ENCODE data around the gene BTNL8. TPM values are rescaled to one million over a fixed set of nuclear protein-coding genes. Genes with fewer than 3 reads are reported as not detected.

Gene BTNL8, protein sequence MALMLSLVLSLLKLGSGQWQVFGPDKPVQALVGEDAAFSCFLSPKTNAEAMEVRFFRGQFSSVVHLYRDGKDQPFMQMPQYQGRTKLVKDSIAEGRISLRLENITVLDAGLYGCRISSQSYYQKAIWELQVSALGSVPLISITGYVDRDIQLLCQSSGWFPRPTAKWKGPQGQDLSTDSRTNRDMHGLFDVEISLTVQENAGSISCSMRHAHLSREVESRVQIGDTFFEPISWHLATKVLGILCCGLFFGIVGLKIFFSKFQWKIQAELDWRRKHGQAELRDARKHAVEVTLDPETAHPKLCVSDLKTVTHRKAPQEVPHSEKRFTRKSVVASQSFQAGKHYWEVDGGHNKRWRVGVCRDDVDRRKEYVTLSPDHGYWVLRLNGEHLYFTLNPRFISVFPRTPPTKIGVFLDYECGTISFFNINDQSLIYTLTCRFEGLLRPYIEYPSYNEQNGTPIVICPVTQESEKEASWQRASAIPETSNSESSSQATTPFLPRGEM
- not detected in 2 replicates for total RNA-seq

GRCh38 chr5:180898621-180899246 is at the start of gene BTNL8:
Gene BTNL8, plus strand, starts transcription at chr5:180899159. Its CDS starts 152 bp downstream, at chr5:180899311.

DNA sequence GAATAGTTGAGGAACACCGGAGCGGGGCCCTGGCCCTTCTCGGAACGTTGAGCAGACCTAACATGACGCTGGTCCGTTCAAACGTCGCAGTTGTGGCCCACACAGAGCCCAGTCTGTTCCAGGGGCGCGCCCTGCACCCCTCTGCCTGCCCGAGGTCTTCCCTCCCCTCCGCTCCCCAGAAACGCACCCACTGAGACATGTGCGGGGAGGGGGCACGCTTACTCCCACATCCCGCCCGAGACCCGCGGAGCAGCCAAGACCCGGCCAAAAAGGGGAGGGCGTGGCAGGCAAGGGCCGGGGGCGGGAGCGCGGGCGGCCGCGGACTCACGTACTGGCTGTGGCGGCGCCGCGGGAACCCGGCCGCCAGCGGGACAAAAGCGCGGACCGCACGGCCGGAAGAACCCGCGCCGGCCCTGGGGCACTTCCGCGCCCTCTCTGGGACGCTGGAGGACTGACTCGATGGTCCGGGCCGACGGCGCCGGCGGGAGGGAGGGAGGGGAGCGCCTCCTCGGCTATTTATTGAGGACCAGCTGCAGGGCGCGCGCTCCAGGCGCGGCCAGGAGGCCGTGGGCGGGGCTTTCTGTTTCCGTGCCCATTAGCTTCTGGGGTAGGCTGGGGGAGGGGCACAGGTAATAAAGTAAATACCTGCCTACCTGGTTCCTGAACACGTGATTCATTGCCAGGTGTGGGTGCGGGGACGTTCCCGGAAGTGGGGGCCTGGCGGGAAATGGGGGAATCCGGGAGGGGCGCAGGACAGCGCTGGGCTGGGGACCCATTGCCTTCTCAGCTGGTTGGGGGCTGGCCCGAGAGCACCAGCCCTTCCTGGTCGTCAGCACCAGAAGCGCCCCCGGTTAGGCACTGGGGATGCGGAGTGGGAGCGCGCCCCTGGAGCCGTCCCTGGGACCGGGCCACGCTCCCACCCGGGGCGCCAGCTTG is 37.8 kb upstream of the BTNL8 start, which contains the start of gene ZFP62:
Gene ZFP62 (minus strand): TSS at position 390 of the 936 bp plus-strand sequence. CDS start 57 bp downstream, at position 333.

GRCh38 chr5:180988592-180988991 is 89.6 kb downstream of the BTNL8 start, which contains the start of gene BTNL3:
Gene BTNL3, plus strand, starts transcription at chr5:180988846. Its CDS starts 183 bp downstream, at chr5:180989029.

Other genes with a start within 250 kb of the BTNL8 start
- gene FLT4, start 249.6 kb upstream of the BTNL8 start, total RNA-seq = 0.11 and 0.25 TPM in 2 replicates
- gene OR2Y1, start 159.1 kb upstream of the BTNL8 start, total RNA-seq = not detected in 2 replicates
- gene MGAT1, start 96.4 kb upstream of the BTNL8 start, total RNA-seq = 81.0 and 89.9 TPM in 2 replicates
- 20.1 and 24.1 TPM in 2 replicates for gene ZFP62, start 37.9 kb upstream of the BTNL8 start, total RNA-seq
- gene BTNL3, start 89.7 kb downstream of the BTNL8 start, total RNA-seq = not detected in 2 replicates
- gene BTNL9, start 141.1 kb downstream of the BTNL8 start, total RNA-seq = not detected in 2 replicates
- not detected in 2 replicates for gene OR2V1, start 232.0 kb downstream of the BTNL8 start, total RNA-seq
- gene OR2V2, start 248.4 kb downstream of the BTNL8 start, total RNA-seq = under 0.01 TPM in 1 of 2 replicates, not detected in the other